Neural progenitor cell (in vitro differentiated cells): ENCODE measurements around the gene MRPL19. TPM values are rescaled to one million over a fixed set of nuclear protein-coding genes. Genes with fewer than 3 reads are reported as not detected.

ENCODE experiments used
- DNase-seq: peaks from one replicate; pipeline ENCODE4 v3.0.0-alpha.2; 2016; ENCODE audit warnings: low spot score
- H2AFZ ChIP-seq: fragments of 200-600 bp; sonication (generic); replicated peaks from 2 replicates; pipeline ENCODE4 v1.6.1; 2016; ENCODE audit warnings: antibody characterized with exemption
- H3F3A ChIP-seq: fragments of 200-600 bp; sonication (generic); 2 replicates; pipeline ENCODE4 v1.6.1; 2016; ENCODE audit warnings: antibody characterized with exemption, low read depth
- H3K27ac ChIP-seq: fragments of 200-600 bp; sonication (generic); 2 replicates; pipeline ENCODE4 v1.5.1; 2016; ENCODE audit warnings: mild to moderate bottlenecking
- H3K27me3 ChIP-seq: fragments of 200-600 bp; sonication (generic); 2 replicates; pipeline ENCODE4 v1.6.1; 2016; ENCODE audit warnings: mild to moderate bottlenecking, moderate library complexity
- H3K36me3 ChIP-seq: fragments of 200-600 bp; sonication (generic); 2 replicates; pipeline ENCODE4 v1.5.1; 2016
- H3K4me1 ChIP-seq: fragments of 200-600 bp; sonication (generic); 2 replicates; pipeline ENCODE4 v1.6.1; 2016; ENCODE audit warnings: mixed run types
- H3K4me2 ChIP-seq: fragments of 200-600 bp; sonication (generic); 2 replicates; pipeline ENCODE4 v1.6.1; 2016
- H3K4me3 ChIP-seq: fragments of 200-600 bp; sonication (generic); 2 replicates; pipeline ENCODE4 v1.5.1; 2016
- H3K79me2 ChIP-seq: fragments of 200-600 bp; sonication (generic); 2 replicates; pipeline ENCODE4 v1.6.1; 2016; ENCODE audit warnings: low read depth
- H3K9ac ChIP-seq: fragments of 200-600 bp; sonication (generic); 2 replicates; pipeline ENCODE4 v1.6.1; 2016
- H3K9me3 ChIP-seq: fragments of 200-600 bp; sonication (generic); 2 replicates; pipeline ENCODE4 v1.5.1; 2016; ENCODE audit warnings: low read depth
- H4K20me1 ChIP-seq: fragments of 200-600 bp; sonication (generic); 2 replicates; pipeline ENCODE4 v1.6.1; 2016; ENCODE audit warnings: low read depth
- H3K27ac Mint-ChIP-seq: 3 replicates; pipeline ENCODE4 v1.8.0; 2021; ENCODE audit warnings: mixed read lengths
- H3K27me3 Mint-ChIP-seq: 2 replicates; pipeline ENCODE4 v1.8.0; 2022; ENCODE audit warnings: low read depth, mild to moderate bottlenecking, inconsistent platforms, moderate library complexity, mixed read lengths; ENCODE audit not compliant: insufficient read depth
- H3K36me3 Mint-ChIP-seq: 3 replicates; pipeline ENCODE4 v1.8.0; 2021; ENCODE audit warnings: mixed read lengths
- H3K4me1 Mint-ChIP-seq: 3 replicates; pipeline ENCODE4 v1.8.0; 2021; ENCODE audit warnings: mixed read lengths
- H3K4me3 Mint-ChIP-seq: 3 replicates; pipeline ENCODE4 v1.8.0; 2021; ENCODE audit warnings: mild to moderate bottlenecking, moderate library complexity, mixed read lengths
- H3K9me3 Mint-ChIP-seq: 3 replicates; pipeline ENCODE4 v1.8.0; 2020; ENCODE audit warnings: mixed read lengths
- EZH2 ChIP-seq: fragments of 200-600 bp; sonication (generic); IDR thresholded peaks from 2 replicates; pipeline ENCODE4 v1.6.1; 2017; ENCODE audit warnings: antibody characterized with exemption, mild to moderate bottlenecking, moderate library complexity
- EZH2phosphoT487 ChIP-seq: fragments of 200-600 bp; sonication (generic); IDR thresholded peaks from 2 replicates; pipeline ENCODE4 v1.6.1; 2017; ENCODE audit warnings: antibody characterized with exemption
- total RNA-seq: library from RNA; depleted of rRNA; stranded (reverse); fragments of >200 nt; gene quantifications from 2 replicates; pipeline ENCODE4 v1.2.3, GENCODE V29; 2015; ENCODE audit warnings: low replicate concordance
- TF ChIP-seq, protein P1 (sequence below): fragments of 200-600 bp; sonication (generic); IDR thresholded peaks from 2 replicates; pipeline ENCODE4 v1.5.1; 2017; ENCODE audit warnings: antibody characterized with exemption, mild to moderate bottlenecking

The MRPL19 gene
- total RNA-seq, 1 donor from 2014 or later, result 80.4 TPM

- Histone ChIP-seq H2AFZ (no peak overlapping the region), H3K9me3 (no peaks in the 10 kb centered on the region), H3K9ac (no peak overlapping the region), H3K36me3 (no peaks in the 10 kb centered on the region), H3K4me3 (no peak overlapping the region), H3K27me3 (peaks cover 5% of the 10 kb centered on the region), H3K4me1 (peaks cover 12% of the 10 kb centered on the region), H3F3A (peaks cover 8% of the 10 kb centered on the region), H3K27ac (no peak overlapping the region), H3K79me2 (no peaks in the 10 kb centered on the region), H3K4me2 (no peak overlapping the region), H4K20me1 (no peaks in the 10 kb centered on the region)
- Mint-ChIP-seq H3K4me3 (no peak overlapping the region), H3K9me3 (peaks cover 12% of the 10 kb centered on the region), H3K4me1 (peaks cover 55% of the 10 kb centered on the region), H3K27me3 (peaks cover 15% of the 10 kb centered on the region), H3K36me3 (peaks cover 2% of the 10 kb centered on the region), H3K27ac (peak overlapping the region; percentile 72)
- DNase-seq, result no peak
- TF ChIP-seq EZH2 (no peak), EZH2phosphoT487 (no peak)
- TF ChIP-seq, protein P1, sequence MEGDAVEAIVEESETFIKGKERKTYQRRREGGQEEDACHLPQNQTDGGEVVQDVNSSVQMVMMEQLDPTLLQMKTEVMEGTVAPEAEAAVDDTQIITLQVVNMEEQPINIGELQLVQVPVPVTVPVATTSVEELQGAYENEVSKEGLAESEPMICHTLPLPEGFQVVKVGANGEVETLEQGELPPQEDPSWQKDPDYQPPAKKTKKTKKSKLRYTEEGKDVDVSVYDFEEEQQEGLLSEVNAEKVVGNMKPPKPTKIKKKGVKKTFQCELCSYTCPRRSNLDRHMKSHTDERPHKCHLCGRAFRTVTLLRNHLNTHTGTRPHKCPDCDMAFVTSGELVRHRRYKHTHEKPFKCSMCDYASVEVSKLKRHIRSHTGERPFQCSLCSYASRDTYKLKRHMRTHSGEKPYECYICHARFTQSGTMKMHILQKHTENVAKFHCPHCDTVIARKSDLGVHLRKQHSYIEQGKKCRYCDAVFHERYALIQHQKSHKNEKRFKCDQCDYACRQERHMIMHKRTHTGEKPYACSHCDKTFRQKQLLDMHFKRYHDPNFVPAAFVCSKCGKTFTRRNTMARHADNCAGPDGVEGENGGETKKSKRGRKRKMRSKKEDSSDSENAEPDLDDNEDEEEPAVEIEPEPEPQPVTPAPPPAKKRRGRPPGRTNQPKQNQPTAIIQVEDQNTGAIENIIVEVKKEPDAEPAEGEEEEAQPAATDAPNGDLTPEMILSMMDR, result no peak
Observed at GRCh38 chr2:75606761-75607399, 39.7 kb upstream of the MRPL19 start.

- Histone ChIP-seq H3K36me3 (no peaks in the 10 kb centered on the region), H3K27me3 (peaks cover 5% of the 10 kb centered on the region), H3K9me3 (no peaks in the 10 kb centered on the region), H3K4me2 (no peak overlapping the region), H3K27ac (no peak overlapping the region), H3K4me1 (peaks cover 12% of the 10 kb centered on the region), H3K79me2 (no peaks in the 10 kb centered on the region), H3F3A (peaks cover 8% of the 10 kb centered on the region), H3K9ac (no peak overlapping the region), H4K20me1 (no peaks in the 10 kb centered on the region), H3K4me3 (no peak overlapping the region), H2AFZ (no peak overlapping the region)
- Mint-ChIP-seq H3K4me3 (no peak overlapping the region), H3K27ac (peak overlapping the region; percentile 72), H3K9me3 (peaks cover 15% of the 10 kb centered on the region), H3K27me3 (peaks cover 18% of the 10 kb centered on the region), H3K36me3 (peaks cover 3% of the 10 kb centered on the region), H3K4me1 (peaks cover 55% of the 10 kb centered on the region)
- TF ChIP-seq, protein P1, result no peak
- no peak for DNase-seq
Observed at GRCh38 chr2:75607400-75607798, 39.2 kb upstream of the MRPL19 start.

GRCh38 chr2:75607988-75608683 lies 38.4 kb upstream of the MRPL19 start:
- H3K27me3 ChIP-seq, result peaks cover 5% of the 10 kb centered on the region
- H2AFZ ChIP-seq, result peak overlapping the region; percentile 90
- no peaks in the 10 kb centered on the region for H4K20me1 ChIP-seq
- Mint-ChIP-seq H3K36me3 (peaks cover 3% of the 10 kb centered on the region), H3K27me3 (peaks cover 19% of the 10 kb centered on the region), H3K27ac (peak overlapping the region; percentile 98), H3K4me3 (peak overlapping the region; percentile 73), H3K9me3 (peaks cover 15% of the 10 kb centered on the region), H3K4me1 (peaks cover 57% of the 10 kb centered on the region)
- no peaks in the 10 kb centered on the region for H3K79me2 ChIP-seq
- no peak overlapping the region for H3K9ac ChIP-seq
- H3K9me3 ChIP-seq, result no peaks in the 10 kb centered on the region
- TF ChIP-seq EZH2phosphoT487 (no peak), EZH2 (no peak)
- TF ChIP-seq, protein P1, result no peak
- peak; percentile 44 for DNase-seq
- H3K27ac ChIP-seq, result no peak overlapping the region
- H3F3A ChIP-seq, result peaks cover 8% of the 10 kb centered on the region
- H3K4me3 ChIP-seq, result no peak overlapping the region
- peak overlapping the region; percentile 81 for H3K4me2 ChIP-seq
- H3K36me3 ChIP-seq, result no peaks in the 10 kb centered on the region
- peaks cover 18% of the 10 kb centered on the region for H3K4me1 ChIP-seq
